Subcutaneous adipose tissue (tissue), 4 donors: ENCODE data around the gene PHTF1. TPM values are rescaled to one million over a fixed set of nuclear protein-coding genes. Genes with fewer than 3 reads are reported as not detected.

Source experiments
- total RNA-seq, 4 donors: library from RNA; depleted of rRNA; stranded (reverse); fragments of >200 nt; gene quantifications; one replicate each; pipeline ENCODE4 v1.1.0, GENCODE V29; 2016
- TF ChIP-seq, protein P1 (sequence below): fragments of 450-650 bp; IDR thresholded peaks from one replicate; pipeline ENCODE4 v1.5.1; 2016; ENCODE audit warnings: low read depth, mild to moderate bottlenecking, control low read depth, antibody characterized with exemption, moderate library complexity

Gene PHTF1
- total RNA-seq, 4 donors from 2014 or later: 14.5 to 23.3 (median 18.3) TPM

DNA sequence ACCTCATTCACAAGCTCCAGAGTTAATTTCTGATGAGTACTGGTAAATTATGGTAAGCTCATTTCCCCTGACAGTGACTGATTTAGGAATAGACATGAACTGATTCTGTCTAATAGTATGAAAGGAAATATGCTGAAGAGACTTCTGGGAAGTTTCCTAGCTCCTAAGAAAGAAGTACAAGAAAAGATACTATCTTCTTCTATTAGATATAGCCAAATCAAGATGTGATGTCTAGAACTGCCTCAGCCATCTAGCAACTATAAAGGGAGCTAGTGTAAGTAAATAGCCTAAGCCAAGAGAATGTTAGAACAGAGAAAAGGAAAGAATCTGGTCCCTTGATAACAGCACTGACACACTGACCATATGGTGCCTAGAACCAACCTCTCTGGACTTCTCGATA is 10.7 kb upstream of the PHTF1 start:
- TF ChIP-seq, protein P1, sequence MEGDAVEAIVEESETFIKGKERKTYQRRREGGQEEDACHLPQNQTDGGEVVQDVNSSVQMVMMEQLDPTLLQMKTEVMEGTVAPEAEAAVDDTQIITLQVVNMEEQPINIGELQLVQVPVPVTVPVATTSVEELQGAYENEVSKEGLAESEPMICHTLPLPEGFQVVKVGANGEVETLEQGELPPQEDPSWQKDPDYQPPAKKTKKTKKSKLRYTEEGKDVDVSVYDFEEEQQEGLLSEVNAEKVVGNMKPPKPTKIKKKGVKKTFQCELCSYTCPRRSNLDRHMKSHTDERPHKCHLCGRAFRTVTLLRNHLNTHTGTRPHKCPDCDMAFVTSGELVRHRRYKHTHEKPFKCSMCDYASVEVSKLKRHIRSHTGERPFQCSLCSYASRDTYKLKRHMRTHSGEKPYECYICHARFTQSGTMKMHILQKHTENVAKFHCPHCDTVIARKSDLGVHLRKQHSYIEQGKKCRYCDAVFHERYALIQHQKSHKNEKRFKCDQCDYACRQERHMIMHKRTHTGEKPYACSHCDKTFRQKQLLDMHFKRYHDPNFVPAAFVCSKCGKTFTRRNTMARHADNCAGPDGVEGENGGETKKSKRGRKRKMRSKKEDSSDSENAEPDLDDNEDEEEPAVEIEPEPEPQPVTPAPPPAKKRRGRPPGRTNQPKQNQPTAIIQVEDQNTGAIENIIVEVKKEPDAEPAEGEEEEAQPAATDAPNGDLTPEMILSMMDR: no peak

DNA sequence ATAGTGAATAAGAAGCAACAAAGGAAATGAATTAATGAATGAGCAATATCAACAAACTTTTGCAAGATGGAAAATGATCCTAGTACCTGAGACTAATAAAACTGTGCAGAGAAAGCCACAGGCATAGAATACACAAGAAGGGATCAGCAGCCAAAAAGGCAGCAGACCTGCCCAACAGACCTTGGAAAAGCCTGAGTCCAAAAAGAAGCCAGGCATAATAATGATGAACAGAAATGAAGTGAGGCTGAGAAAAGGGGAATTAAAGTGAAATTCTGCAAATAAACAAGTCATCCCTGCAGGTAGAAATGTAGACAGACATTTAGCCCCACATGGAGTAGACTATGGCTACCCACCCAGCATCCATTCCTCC is 10.3 kb upstream of the PHTF1 start:
- TF ChIP-seq, protein P1: no peak

DNA sequence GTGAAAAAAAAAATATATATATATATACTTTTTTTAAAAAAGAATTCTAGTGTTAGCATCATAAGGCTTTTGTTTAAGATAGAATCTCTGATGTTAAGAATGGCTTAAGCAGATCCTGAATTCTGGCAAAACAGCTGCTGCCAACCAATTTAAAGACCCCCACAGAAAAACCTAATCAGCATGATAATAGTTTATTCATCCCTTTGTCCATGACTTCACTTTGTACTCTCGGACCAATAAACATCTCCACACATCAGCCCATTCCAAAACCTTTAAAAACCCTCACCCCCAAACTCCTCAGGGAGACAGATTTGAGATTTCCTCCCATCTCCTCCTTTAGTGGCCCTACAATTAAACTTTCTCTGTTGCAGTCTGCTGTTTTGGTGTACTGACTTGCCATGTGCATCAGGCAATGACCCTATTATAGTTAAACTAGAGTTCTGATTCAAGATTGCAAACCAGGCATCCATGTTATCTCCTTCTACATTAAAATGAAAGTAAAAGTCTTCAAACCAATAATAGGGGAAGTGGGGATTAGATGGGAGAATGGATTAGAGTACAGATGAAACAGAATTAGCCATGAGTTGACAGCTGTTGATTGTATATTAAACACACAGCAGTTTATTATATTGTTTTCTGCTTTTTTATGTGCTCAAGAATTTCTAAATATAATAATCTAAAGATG is 9.8 kb upstream of the PHTF1 start:
- TF ChIP-seq, protein P1: no peak

DNA sequence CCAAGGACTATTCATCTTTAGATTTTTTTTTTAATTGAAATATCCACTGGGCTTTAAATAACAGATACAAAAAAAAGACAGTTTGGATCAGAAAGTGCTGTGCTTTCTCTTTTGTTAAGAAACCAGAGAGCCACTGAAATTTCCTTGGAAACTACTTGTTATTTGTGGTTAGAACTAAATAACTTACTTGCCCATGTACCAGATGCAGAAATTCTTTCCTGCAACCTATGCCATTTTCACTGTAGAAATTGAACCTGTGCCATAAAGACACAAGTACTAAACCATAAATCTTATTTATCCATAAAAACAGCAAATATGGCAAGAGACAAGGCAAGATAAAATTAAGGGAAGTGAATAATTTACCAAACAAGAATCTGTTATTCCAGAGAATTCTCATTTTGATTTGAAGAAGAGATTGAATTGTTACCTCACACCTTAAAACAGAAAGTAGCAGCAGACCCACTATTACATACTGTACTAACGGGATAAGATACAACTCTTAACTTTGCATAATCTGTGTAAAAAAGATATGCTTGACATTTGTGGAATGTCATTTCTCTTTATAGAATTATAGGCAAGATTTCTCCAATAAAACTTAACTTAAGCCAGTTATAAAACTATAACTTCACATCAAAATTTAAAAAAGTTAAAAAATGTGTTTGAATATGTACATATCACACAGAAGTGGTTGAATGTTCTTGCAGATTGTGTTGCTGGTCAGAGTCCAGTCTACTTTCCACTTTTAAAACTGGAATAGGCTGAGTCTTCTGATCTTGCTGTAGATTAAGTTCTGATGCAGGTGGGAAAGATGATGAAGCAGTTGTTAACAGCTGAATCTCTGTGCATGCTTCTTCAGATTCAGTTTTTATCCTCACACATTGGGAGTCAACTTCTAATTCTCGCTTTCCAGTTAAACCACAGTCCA is 6.3 kb upstream of the PHTF1 start:
- TF ChIP-seq, protein P1: no peak

DNA sequence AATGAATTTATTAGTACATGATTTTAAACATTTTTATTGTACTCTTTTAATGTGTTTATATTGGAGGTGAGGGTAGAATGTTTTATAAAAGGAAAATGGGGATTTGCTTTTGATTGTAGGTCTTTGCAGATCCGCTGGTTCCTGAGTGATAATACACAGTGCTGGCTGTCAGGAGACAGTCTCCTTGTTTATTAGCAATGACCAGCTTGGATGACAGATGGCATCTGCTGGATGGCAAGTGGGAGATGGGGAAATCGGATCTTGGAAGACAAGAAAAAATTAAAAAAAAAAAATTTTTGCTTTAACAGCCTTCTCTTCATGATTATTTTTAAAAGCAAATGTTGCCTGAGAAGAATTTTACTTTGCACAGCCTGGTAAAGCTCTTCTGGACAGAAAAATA is 4.4 kb upstream of the PHTF1 start:
- TF ChIP-seq, protein P1: no peak

DNA sequence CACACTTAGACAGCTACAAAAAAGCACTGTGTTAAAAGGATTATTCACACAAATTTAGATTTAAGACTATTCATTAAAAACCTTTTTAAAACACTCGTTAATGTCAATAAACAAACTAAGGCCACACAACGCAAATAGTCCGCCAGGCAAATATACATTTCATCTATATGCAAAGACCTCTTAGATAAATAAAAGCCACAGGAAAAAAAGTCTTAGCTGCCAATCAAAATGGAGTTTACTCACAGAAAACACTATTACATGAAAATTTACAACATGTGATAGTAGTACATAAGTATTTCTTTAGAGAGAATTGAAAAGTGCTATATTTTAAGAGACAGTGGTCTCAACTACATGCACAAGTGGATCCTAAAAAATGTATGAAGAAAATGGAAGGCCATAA is 2.7 kb upstream of the PHTF1 start:
- TF ChIP-seq, protein P1: no peak
